Astrocyte (in vitro differentiated cells and primary cell): ENCODE data around the gene CDH5. TPM values are rescaled to one million over a fixed set of nuclear protein-coding genes. Genes with fewer than 3 reads are reported as not detected.
A peak's percentile ranks its signal among the peaks of the same experiment; 100 is the strongest.

Experiments
- DNase-seq: peaks from one replicate; pipeline ENCODE4 v3.0.0-alpha.2; 2010; ENCODE audit warnings: low read depth
- FAIRE-seq: peaks from 2 replicates; lab custom pipeline; 2011; peaks lifted over from hg19 to GRCh38; lab: Jason Lieb, UNC
- H2AFZ ChIP-seq: 2 replicates; pipeline ENCODE4 v1.6.0; 2012; ENCODE audit warnings: low read depth, low read length, inconsistent platforms
- H3K27ac ChIP-seq: 2 replicates; pipeline ENCODE4 v1.5.1; 2011; ENCODE audit warnings: low read depth, low read length, inconsistent platforms
- H3K27me3 ChIP-seq: 2 replicates; pipeline ENCODE4 v1.6.0; 2011; ENCODE audit warnings: low read length, inconsistent platforms; ENCODE audit not compliant: insufficient read depth
- H3K36me3 ChIP-seq: 2 replicates; pipeline ENCODE4 v1.5.1; 2011; ENCODE audit warnings: low read length, inconsistent platforms; ENCODE audit not compliant: insufficient read depth
- H3K4me1 ChIP-seq: 2 replicates; pipeline ENCODE4 v1.5.1; 2011; ENCODE audit warnings: low read length, inconsistent platforms; ENCODE audit not compliant: insufficient read depth
- H3K4me2 ChIP-seq: 2 replicates; pipeline ENCODE4 v1.6.0; 2012; ENCODE audit warnings: low read length, inconsistent platforms
- H3K4me3 ChIP-seq: 2 replicates; pipeline ENCODE4 v1.5.1; 2011; ENCODE audit warnings: low read depth, mild to moderate bottlenecking, low read length, inconsistent platforms; ENCODE audit not compliant: insufficient read depth
- H3K79me2 ChIP-seq: 2 replicates; pipeline ENCODE4 v1.6.0; 2012; ENCODE audit warnings: mild to moderate bottlenecking, low read length, inconsistent platforms; ENCODE audit not compliant: insufficient read depth
- H3K9ac ChIP-seq: 2 replicates; pipeline ENCODE4 v1.6.0; 2012; ENCODE audit warnings: mild to moderate bottlenecking, low read length, inconsistent platforms
- H3K9me3 ChIP-seq: 2 replicates; pipeline ENCODE4 v1.5.1; 2012; ENCODE audit warnings: low read depth, mild to moderate bottlenecking, low read length, inconsistent platforms; ENCODE audit not compliant: insufficient read depth
- H4K20me1 ChIP-seq: 2 replicates; pipeline ENCODE4 v1.6.0; 2012; ENCODE audit warnings: low read length, inconsistent platforms; ENCODE audit not compliant: insufficient read depth
- H3K27ac Mint-ChIP-seq: one replicate; pipeline ENCODE4 v1.8.0; 2021; ENCODE audit warnings: mild to moderate bottlenecking, mixed read lengths; ENCODE audit not compliant: unreplicated experiment
- H3K27me3 Mint-ChIP-seq: one replicate; pipeline ENCODE4 v1.8.0; 2021; ENCODE audit warnings: low read depth, mixed read lengths; ENCODE audit not compliant: unreplicated experiment
- H3K36me3 Mint-ChIP-seq: one replicate; pipeline ENCODE4 v1.8.0; 2021; ENCODE audit warnings: low read depth, mixed read lengths; ENCODE audit not compliant: unreplicated experiment
- H3K4me1 Mint-ChIP-seq: one replicate; pipeline ENCODE4 v1.8.0; 2021; ENCODE audit warnings: low read depth, mixed read lengths; ENCODE audit not compliant: unreplicated experiment
- H3K4me3 Mint-ChIP-seq: one replicate; pipeline ENCODE4 v1.8.0; 2021; ENCODE audit warnings: mild to moderate bottlenecking, moderate library complexity, mixed read lengths; ENCODE audit not compliant: unreplicated experiment
- H3K9me3 Mint-ChIP-seq: one replicate; pipeline ENCODE4 v1.8.0; 2021; ENCODE audit warnings: mild to moderate bottlenecking, mixed read lengths; ENCODE audit not compliant: unreplicated experiment
- CTCF ChIP-seq: IDR thresholded peaks from 2 replicates; pipeline ENCODE4 v1.5.1; 2011; ENCODE audit warnings: low read depth, mild to moderate bottlenecking, inconsistent platforms, low read length, moderate library complexity; ENCODE audit not compliant: insufficient read depth
- EZH2 ChIP-seq: IDR thresholded peaks from 2 replicates; pipeline ENCODE4 v1.6.1; 2012; ENCODE audit warnings: mild to moderate bottlenecking, low read length, inconsistent platforms; ENCODE audit not compliant: insufficient read depth
- total RNA-seq: library from RNA; stranded (reverse); gene quantifications from 2 replicates; pipeline ENCODE4 v1.2.1, GENCODE V29; 2021

The CDH5 gene
- total RNA-seq, 1 donor from 2014 or later, result 0.30 TPM

GRCh38 chr16:66380421-66380820 lies 13.9 kb downstream of the CDH5 start:
- no peak for FAIRE-seq
- H3K4me3 Mint-ChIP-seq, result no peak overlapping the region

GRCh38 chr16:66381585-66382170 lies 15.2 kb downstream of the CDH5 start:
- Histone ChIP-seq H3K79me2 (no peaks in the 10 kb centered on the region), H3K27me3 (no peaks in the 10 kb centered on the region), H3K9me3 (no peaks in the 10 kb centered on the region), H3K4me1 (peaks cover 25% of the 10 kb centered on the region), H2AFZ (no peak overlapping the region), H3K36me3 (no peaks in the 10 kb centered on the region), H3K27ac (peak overlapping the region; percentile 100), H3K4me3 (no peak overlapping the region), H3K9ac (peak overlapping the region; percentile 93), H4K20me1 (no peaks in the 10 kb centered on the region), H3K4me2 (peak overlapping the region; percentile 85)
- Mint-ChIP-seq H3K27me3 (no peaks in the 10 kb centered on the region), H3K36me3 (no peaks in the 10 kb centered on the region), H3K4me1 (peaks cover 20% of the 10 kb centered on the region), H3K4me3 (no peak overlapping the region), H3K27ac (peak overlapping the region; percentile 96), H3K9me3 (peaks cover 6% of the 10 kb centered on the region)
- DNase-seq (no peak), FAIRE-seq (no peak)
- no peak for TF ChIP-seq CTCF
- no peak for TF ChIP-seq EZH2

More at GRCh38 chr16:66380421-66380820, 13.9 kb downstream of the CDH5 start:
- Histone ChIP-seq H2AFZ (no peak overlapping the region), H3K27ac (no peak overlapping the region), H3K9me3 (no peaks in the 10 kb centered on the region), H3K4me2 (no peak overlapping the region), H3K9ac (no peak overlapping the region), H3K79me2 (no peaks in the 10 kb centered on the region), H3K27me3 (no peaks in the 10 kb centered on the region), H3K4me3 (no peak overlapping the region), H3K36me3 (no peaks in the 10 kb centered on the region), H3K4me1 (peaks cover 29% of the 10 kb centered on the region), H4K20me1 (no peaks in the 10 kb centered on the region)
- H3K9me3 Mint-ChIP-seq, result peaks cover 5% of the 10 kb centered on the region
- no peak for DNase-seq
- TF ChIP-seq EZH2, result no peak
- no peak for TF ChIP-seq CTCF
- no peaks in the 10 kb centered on the region for H3K27me3 Mint-ChIP-seq
- no peaks in the 10 kb centered on the region for H3K36me3 Mint-ChIP-seq
- peaks cover 20% of the 10 kb centered on the region for H3K4me1 Mint-ChIP-seq
- no peak overlapping the region for H3K27ac Mint-ChIP-seq
